GM12878 (cell line): Measurements from ENCODE around the gene NCOA4. TPM values are rescaled to one million over a fixed set of nuclear protein-coding genes. Genes with fewer than 3 reads are reported as not detected.
"Not testable (repeated sequence)": the region's sequence is repeated elsewhere in the genome, so short reads cannot be mapped to it uniquely, and the experiment has no call there.

ENCODE experiments used
- ATAC-seq: fragments of 200-7000 bp; cut with Tn5 transposase; 3 replicates; pipeline ENCODE4 v1.9.1; 2020; ENCODE audit warnings: mild to moderate bottlenecking, moderate library complexity
- BruUV-seq: library from RNA; stranded (reverse); fragments of 400-500 nt; replicated peaks from 2 replicates; lab custom pipeline; 2021; lab: Mats Ljungman, UMichigan
- CTCF ChIA-PET: fragments of 300-600 bp; sonication (Branson Sonifier 250); formaldehyde crosslinking; extraction: SDS; loops from one replicate; lab custom pipeline; 2021; ENCODE audit warnings: inconsistent platforms; lab: Yijun Ruan, JAX
- POLR2A ChIA-PET: fragments of 350-600 bp; formaldehyde crosslinking; extraction: SDS; loops from one replicate; lab custom pipeline; 2021; ENCODE audit warnings: inconsistent platforms; lab: Charles Lee
- RAD21 ChIA-PET: fragments of 300-600 bp; sonication (Branson Sonifier 250); formaldehyde crosslinking; loops from one replicate; lab custom pipeline; 2023; ENCODE audit warnings: antibody characterized with exemption; ENCODE audit not compliant: unreplicated experiment; lab: Charles Lee
- SMC1A ChIA-PET: fragments of 300-600 bp; sonication (Branson Sonifier 250); formaldehyde crosslinking; loops from one replicate; lab custom pipeline; 2023; ENCODE audit not compliant: unreplicated experiment, uncharacterized antibody; lab: Charles Lee
- DNase-seq: peaks from one replicate; pipeline ENCODE4 v3.0.0-alpha.2; 2011; ENCODE audit warnings: low read depth, low spot score
- FAIRE-seq: peaks from 3 replicates; lab custom pipeline; 2011; peaks lifted over from hg19 to GRCh38; lab: Jason Lieb, UNC
- H2AFZ ChIP-seq: 2 replicates; pipeline ENCODE4 v1.6.0; 2011; ENCODE audit warnings: low read depth, low read length, control low read depth; ENCODE audit not compliant: control insufficient read depth
- H3K27ac ChIP-seq: 2 replicates; pipeline ENCODE4 v1.5.1; 2011; ENCODE audit warnings: control low read depth; ENCODE audit not compliant: control insufficient read depth, insufficient read depth
- H3K27me3 ChIP-seq, 2 experiments: replicated peaks in 1 of 2; 2 replicates each; pipeline versions ENCODE4 v1.6.0 to v1.6.1; 2011; ENCODE audit warnings: low read length in 1 of 2; ENCODE audit not compliant: control insufficient read depth in 2 of 2, insufficient read depth in 2 of 2
- H3K36me3 ChIP-seq, 2 experiments: 2 replicates each; pipeline ENCODE4 v1.5.1; 2011; ENCODE audit warnings: low read length in 1 of 2; ENCODE audit not compliant: control insufficient read depth in 2 of 2, insufficient read depth in 2 of 2
- H3K4me1 ChIP-seq: 2 replicates; pipeline ENCODE4 v1.6.1; 2011; ENCODE audit warnings: mild to moderate bottlenecking, low read length, moderate library complexity, mixed read lengths; ENCODE audit not compliant: control insufficient read depth, insufficient read depth
- H3K4me2 ChIP-seq: 2 replicates; pipeline ENCODE4 v1.6.0; 2011; ENCODE audit warnings: control low read depth; ENCODE audit not compliant: control insufficient read depth, insufficient read depth
- H3K4me3 ChIP-seq: fragments of 200-600 bp; sonication (generic); 2 replicates; pipeline ENCODE4 v1.5.1; 2016
- H3K79me2 ChIP-seq: 2 replicates; pipeline ENCODE4 v1.6.0; 2011; ENCODE audit warnings: low read length; ENCODE audit not compliant: control insufficient read depth, insufficient read depth
- H3K9ac ChIP-seq: 2 replicates; pipeline ENCODE4 v1.8.0; 2011; ENCODE audit warnings: low read length, control low read depth, mixed read lengths; ENCODE audit not compliant: control insufficient read depth, insufficient read depth
- H3K9me3 ChIP-seq: replicated peaks from 3 replicates; pipeline ENCODE4 v1.5.1; 2011; ENCODE audit warnings: mild to moderate bottlenecking, low read length; ENCODE audit not compliant: control insufficient read depth, insufficient read depth
- H4K20me1 ChIP-seq: 2 replicates; pipeline ENCODE4 v1.6.0; 2011; ENCODE audit not compliant: control insufficient read depth, insufficient read depth
- WGBS: methylation state at CpG from one replicate; pipeline ENCODE4 v1.1.6; 2016; ENCODE audit warnings: low lambda C conversion rate; ENCODE audit not compliant: insufficient replicate concordance, insufficient coverage; ENCODE audit errors: missing lambda C conversion rate; 5-methylcytosine and 5-hydroxymethylcytosine counted together
- in situ Hi-C: fragments of 300-500 bp; cut with MboI; formaldehyde crosslinking; loops from 9 replicates; pipeline ENCODE4 v1.14.3; 2018; ENCODE audit warnings: mixed read lengths
- intact Hi-C: fragments of 100-400 bp; cut with micrococcal nuclease; formaldehyde crosslinking; loops from one replicate; pipeline ENCODE4 v1.14.2; 2022; ENCODE audit not compliant: unreplicated experiment
- polyA plus RNA-seq, 11 experiments: library from polyadenylated mRNA; depleted of rRNA in 4 of 11; unstranded in 6 of 11; stranded (reverse) in 5 of 11; fragments of >200 nt; fragmentation: Nextera tagmentation in 4 of 11; fragmentation: Illumina TruSeq in 1 of 11; extraction: Ambion mirVana in 4 of 11; extraction: Trizol in 1 of 11; gene quantifications; 1 replicate in 1 of 11; 2 replicates in 10 of 11; pipeline versions ENCODE4 v1.2.1 to v1.2.3, GENCODE V29; 2011 to 2016; ENCODE audit warnings: inconsistent platforms in 2 of 11, missing spikeins in 2 of 11, low read depth in 1 of 11
- small RNA-seq: library from RNA; depleted of rRNA; stranded (forward); fragments of <200 nt; gene quantifications from one replicate; pipeline ENCODE3, GENCODE V24; 2014
- total RNA-seq, 4 experiments: library from RNA; depleted of rRNA in 3 of 4; stranded (reverse); fragments of >200 nt in 3 of 4; fragmentation: Illumina TruSeq in 1 of 4; extraction: Trizol in 1 of 4; gene quantifications; 2 replicates each; pipeline versions ENCODE4 v1.2.1 to v1.2.3, GENCODE V29; 2013 to 2021

NCOA4 gene
- total and polyA plus RNA-seq, 10 of the 15 experiments (the other 5 are each of a cell fraction or from before 2014, with no cell fraction given), result 57.5 to 119 (median 100) TPM

DNA sequence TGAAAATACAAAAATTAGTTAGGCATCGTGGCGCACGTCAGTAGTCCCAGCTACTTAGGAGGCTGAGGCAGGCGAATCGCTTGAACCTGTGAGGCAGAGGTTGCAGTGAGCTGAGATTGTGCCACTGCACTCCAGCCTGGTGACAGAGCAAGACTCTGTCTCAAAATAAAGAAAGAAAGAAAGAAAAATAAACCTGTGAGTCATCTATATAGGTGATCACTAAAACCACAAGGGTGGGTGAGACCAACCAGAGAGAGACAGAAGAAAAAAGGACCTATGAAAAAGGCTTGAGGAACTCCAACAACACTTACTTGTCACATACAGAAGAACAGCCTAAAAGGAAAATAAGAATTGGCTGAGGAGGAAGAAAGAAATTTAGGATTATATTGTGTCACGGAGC lies 72.5 kb downstream of the NCOA4 start:
- SMC1A ChIA-PET, CTCF ChIA-PET, H2AFZ ChIP-seq, DNase-seq, H3K9me3 ChIP-seq, H3K9ac ChIP-seq, H3K27me3 ChIP-seq, BruUV-seq, ATAC-seq, H3K4me1 ChIP-seq, POLR2A ChIA-PET, H4K20me1 ChIP-seq, H3K4me2 ChIP-seq, FAIRE-seq, H3K27ac ChIP-seq, in situ Hi-C loops, RAD21 ChIA-PET, H3K79me2 ChIP-seq, H3K36me3 ChIP-seq, H3K4me3 ChIP-seq: not testable (repeated sequence)
- intact Hi-C loops, result loop anchor here (10.0 kb wide), 1 partner anchor 953 kb away; the partner anchor contains the start of gene ZNF22
- 97% methylated on average over 6 of the region's 6 CpGs for WGBS

DNA sequence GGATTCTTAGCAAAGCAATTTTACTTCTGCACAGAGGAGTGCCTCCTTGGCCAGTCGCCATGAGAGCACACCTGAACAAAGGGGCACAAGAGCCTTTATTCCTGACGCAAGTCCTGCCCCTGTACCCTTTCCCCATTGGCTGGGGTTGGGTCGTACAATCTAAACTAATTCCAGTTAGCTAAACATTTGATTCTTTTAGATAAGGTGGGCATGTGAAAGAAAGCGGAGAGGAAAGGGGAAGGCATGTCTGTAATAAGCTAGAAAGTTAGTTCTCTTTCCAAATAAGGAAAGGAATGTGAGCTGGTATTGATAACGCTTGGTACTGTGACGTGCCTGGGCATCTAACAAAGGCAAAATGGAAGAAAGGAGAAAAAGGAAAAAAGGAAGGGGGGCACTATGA lies 73.8 kb downstream of the NCOA4 start:
- CTCF ChIA-PET, DNase-seq, H3K79me2 ChIP-seq, H3K36me3 ChIP-seq, FAIRE-seq, H3K9ac ChIP-seq, H3K27ac ChIP-seq, H3K9me3 ChIP-seq, in situ Hi-C loops, SMC1A ChIA-PET, H3K4me2 ChIP-seq, H3K27me3 ChIP-seq, RAD21 ChIA-PET, ATAC-seq, POLR2A ChIA-PET, H3K4me1 ChIP-seq, H2AFZ ChIP-seq, H3K4me3 ChIP-seq, H4K20me1 ChIP-seq, BruUV-seq: not testable (repeated sequence)
- 95% methylated on average over 4 of the region's 6 CpGs for WGBS
- intact Hi-C loops, result loop anchor here (10.0 kb wide), 1 partner anchor 952 kb away; the partner anchor contains the start of gene ZNF22

Small RNA genes within 50 kb of the gene (small RNA-seq; reads per million reads assigned to genes)
- gene SNORA74C-1, result not detected

Other genes starting within 250 kb of the NCOA4 start
- gene AGAP4, start 183.1 kb downstream of the NCOA4 start, total RNA-seq (2014; rRNA removed), result 10.3 and 10.6 TPM in 2 replicates
- 5.7 and 7.8 TPM in 2 replicates for gene AGAP4, start 183.1 kb downstream of the NCOA4 start, total RNA-seq (2014; rRNA removed; fragmentation: Illumina TruSeq; extraction: Trizol)
- 11.0 and 11.2 TPM in 2 replicates for gene AGAP4, start 183.1 kb downstream of the NCOA4 start, total RNA-seq (2021)
- gene AGAP4, start 183.1 kb downstream of the NCOA4 start, polyA plus RNA-seq (2011; rRNA removed), result 16.2 and 18.4 TPM in 2 replicates
- 9.6 and 11.0 TPM in 2 replicates for gene AGAP4, start 183.1 kb downstream of the NCOA4 start, polyA plus RNA-seq (2014; fragmentation: Illumina TruSeq; extraction: Trizol)
- 1 to 10 TPM; 1.2 to 1.3 TPM for gene AGAP4, start 183.1 kb downstream of the NCOA4 start, polyA plus RNA-seq (2014; fragmentation: Nextera tagmentation; extraction: Ambion mirVana)
- 10.1 and 10.5 TPM in 2 replicates for gene AGAP4, start 183.1 kb downstream of the NCOA4 start, polyA plus RNA-seq (2014; rRNA removed)
- 1 to 10 TPM; 6.5 to 8.1 TPM for gene AGAP4, start 183.1 kb downstream of the NCOA4 start, polyA plus RNA-seq (2016; fragmentation: Nextera tagmentation; extraction: Ambion mirVana)
- gene TIMM23, start 58.1 kb downstream of the NCOA4 start, total RNA-seq (2014; rRNA removed), result 116 and 139 TPM in 2 replicates
- 97.7 and 99.0 TPM in 2 replicates for gene TIMM23, start 58.1 kb downstream of the NCOA4 start, total RNA-seq (2014; rRNA removed; fragmentation: Illumina TruSeq; extraction: Trizol)
- gene TIMM23, start 58.1 kb downstream of the NCOA4 start, total RNA-seq (2021), result 85.5 and 90.0 TPM in 2 replicates
- gene TIMM23, start 58.1 kb downstream of the NCOA4 start, polyA plus RNA-seq (2011; rRNA removed), result 152 and 170 TPM in 2 replicates
- gene TIMM23, start 58.1 kb downstream of the NCOA4 start, polyA plus RNA-seq (2014; fragmentation: Illumina TruSeq; extraction: Trizol), result 127 and 139 TPM in 2 replicates
- gene TIMM23, start 58.1 kb downstream of the NCOA4 start, polyA plus RNA-seq (2014; fragmentation: Nextera tagmentation; extraction: Ambion mirVana), result 100 to 1,000 TPM in 1 of 2 experiments, 10 to 100 TPM in 1; 99.3 to 110 TPM
- 117 and 124 TPM in 2 replicates for gene TIMM23, start 58.1 kb downstream of the NCOA4 start, polyA plus RNA-seq (2014; rRNA removed)
- 100 to 1,000 TPM; 227 to 228 TPM for gene TIMM23, start 58.1 kb downstream of the NCOA4 start, polyA plus RNA-seq (2016; fragmentation: Nextera tagmentation; extraction: Ambion mirVana)
- gene MSMB, start 15.6 kb upstream of the NCOA4 start, total RNA-seq (2014; rRNA removed), result not detected in 2 replicates
- not detected in 2 replicates for gene MSMB, start 15.6 kb upstream of the NCOA4 start, total RNA-seq (2014; rRNA removed; fragmentation: Illumina TruSeq; extraction: Trizol)
- gene MSMB, start 15.6 kb upstream of the NCOA4 start, total RNA-seq (2021), result not detected in 2 replicates
- gene MSMB, start 15.6 kb upstream of the NCOA4 start, polyA plus RNA-seq (2011; rRNA removed), result not detected in 2 replicates
- gene MSMB, start 15.6 kb upstream of the NCOA4 start, polyA plus RNA-seq (2014; fragmentation: Illumina TruSeq; extraction: Trizol), result not detected in 2 replicates
- gene MSMB, start 15.6 kb upstream of the NCOA4 start, polyA plus RNA-seq (2014; fragmentation: Nextera tagmentation; extraction: Ambion mirVana), result not detected
- gene MSMB, start 15.6 kb upstream of the NCOA4 start, polyA plus RNA-seq (2014; rRNA removed), result not detected in 2 replicates
- not detected for gene MSMB, start 15.6 kb upstream of the NCOA4 start, polyA plus RNA-seq (2016; fragmentation: Nextera tagmentation; extraction: Ambion mirVana)